BJ (cell line): ENCODE measurements around the gene PIGC. TPM values are rescaled to one million over a fixed set of nuclear protein-coding genes. Genes with fewer than 3 reads are reported as not detected.

Experiments used
- CTCF ChIA-PET: fragments of 350-600 bp; formaldehyde crosslinking; extraction: SDS; loops from one replicate; lab custom pipeline; 2021; ENCODE audit warnings: antibody characterized with exemption, inconsistent platforms; lab: Yijun Ruan, JAX
- POLR2A ChIA-PET: fragments of 300-600 bp; sonication (Branson Sonifier 250); formaldehyde crosslinking; extraction: SDS; loops from one replicate; lab custom pipeline; 2021; ENCODE audit warnings: antibody characterized with exemption; lab: Charles Lee
- DNase-seq: peaks from one replicate; pipeline ENCODE4 v3.0.0-alpha.2; 2011; ENCODE audit warnings: low read depth
- H3K27me3 ChIP-seq: 2 replicates; pipeline ENCODE4 v1.6.0; 2011; ENCODE audit warnings: low read length; ENCODE audit not compliant: control insufficient read depth, insufficient read depth
- H3K36me3 ChIP-seq: 2 replicates; pipeline ENCODE4 v1.5.1; 2011; ENCODE audit warnings: low read length; ENCODE audit not compliant: control insufficient read depth, insufficient read depth
- H3K4me3 ChIP-seq: 2 replicates; pipeline ENCODE4 v1.5.1; 2011; ENCODE audit warnings: low read depth, mild to moderate bottlenecking, control low read depth, low read length
- polyA plus RNA-seq: library from polyadenylated mRNA; depleted of rRNA; stranded (reverse); fragments of >200 nt; gene quantifications from 2 replicates; pipeline ENCODE4 v1.2.3, GENCODE V29; 2011; rRNA removed
- TF ChIP-seq, protein P1 (sequence below): IDR thresholded peaks from 2 replicates; pipeline ENCODE4 v1.5.1; 2011; ENCODE audit warnings: low read depth, mild to moderate bottlenecking, control low read depth, inconsistent platforms, low read length, moderate library complexity; ENCODE audit not compliant: insufficient read depth

The PIGC gene
- polyA plus RNA-seq, 1 experiment = 20.7 TPM

DNA sequence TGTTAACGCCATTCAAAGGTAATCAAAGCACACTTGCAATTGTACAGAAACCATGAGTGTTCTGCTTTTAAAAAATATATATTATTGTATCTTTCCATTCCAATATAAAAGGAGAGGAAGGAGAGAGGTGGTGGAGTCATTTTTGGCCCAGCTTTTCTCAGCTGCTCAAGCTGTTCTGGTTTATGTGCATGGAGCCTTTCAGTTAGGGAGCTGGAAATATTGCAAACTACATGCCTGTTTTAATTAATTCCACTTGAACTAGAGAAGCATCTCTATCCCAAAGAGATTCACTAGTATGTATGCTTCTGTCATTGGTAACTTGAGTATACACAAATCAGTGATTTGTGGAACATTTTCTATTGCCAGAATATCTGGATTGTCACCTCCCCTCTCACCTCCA, 51.9 kb downstream of the PIGC start:
- CTCF ChIA-PET = interaction anchor here (0.5 to 0.6 kb wide), 3 partner anchors 40 to 380 kb away, joined by 3 to 4 read pairs (median 3); no protein-coding TSS in a partner anchor
- Histone ChIP-seq H3K4me3 (no peak overlapping the region), H3K27me3 (no peaks in the 10 kb centered on the region), H3K36me3 (no peaks in the 10 kb centered on the region)
- TF ChIP-seq, protein P1, sequence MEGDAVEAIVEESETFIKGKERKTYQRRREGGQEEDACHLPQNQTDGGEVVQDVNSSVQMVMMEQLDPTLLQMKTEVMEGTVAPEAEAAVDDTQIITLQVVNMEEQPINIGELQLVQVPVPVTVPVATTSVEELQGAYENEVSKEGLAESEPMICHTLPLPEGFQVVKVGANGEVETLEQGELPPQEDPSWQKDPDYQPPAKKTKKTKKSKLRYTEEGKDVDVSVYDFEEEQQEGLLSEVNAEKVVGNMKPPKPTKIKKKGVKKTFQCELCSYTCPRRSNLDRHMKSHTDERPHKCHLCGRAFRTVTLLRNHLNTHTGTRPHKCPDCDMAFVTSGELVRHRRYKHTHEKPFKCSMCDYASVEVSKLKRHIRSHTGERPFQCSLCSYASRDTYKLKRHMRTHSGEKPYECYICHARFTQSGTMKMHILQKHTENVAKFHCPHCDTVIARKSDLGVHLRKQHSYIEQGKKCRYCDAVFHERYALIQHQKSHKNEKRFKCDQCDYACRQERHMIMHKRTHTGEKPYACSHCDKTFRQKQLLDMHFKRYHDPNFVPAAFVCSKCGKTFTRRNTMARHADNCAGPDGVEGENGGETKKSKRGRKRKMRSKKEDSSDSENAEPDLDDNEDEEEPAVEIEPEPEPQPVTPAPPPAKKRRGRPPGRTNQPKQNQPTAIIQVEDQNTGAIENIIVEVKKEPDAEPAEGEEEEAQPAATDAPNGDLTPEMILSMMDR = no peak
- no peak for DNase-seq
- POLR2A ChIA-PET = interaction anchor here (0.6 kb wide), 1 partner anchor 313 kb away, joined by 24 read pairs; no protein-coding TSS in a partner anchor

Other genes with a start within 250 kb of the PIGC start
- not detected in 2 replicates for gene C1orf105, start 23.4 kb downstream of the PIGC start, polyA plus RNA-seq
- gene SUCO, start 89.1 kb upstream of the PIGC start, polyA plus RNA-seq = 5.0 and 12.8 TPM in 2 replicates
- gene FASLG, start 215.0 kb upstream of the PIGC start, polyA plus RNA-seq = not detected in 2 replicates